ENCODE measurements around the gene SF3B4.
"Not testable (repeated sequence)": the region's sequence is repeated elsewhere in the genome, so short reads cannot be mapped to it uniquely, and the experiment has no call there.

The SF3B4 gene, protein sequence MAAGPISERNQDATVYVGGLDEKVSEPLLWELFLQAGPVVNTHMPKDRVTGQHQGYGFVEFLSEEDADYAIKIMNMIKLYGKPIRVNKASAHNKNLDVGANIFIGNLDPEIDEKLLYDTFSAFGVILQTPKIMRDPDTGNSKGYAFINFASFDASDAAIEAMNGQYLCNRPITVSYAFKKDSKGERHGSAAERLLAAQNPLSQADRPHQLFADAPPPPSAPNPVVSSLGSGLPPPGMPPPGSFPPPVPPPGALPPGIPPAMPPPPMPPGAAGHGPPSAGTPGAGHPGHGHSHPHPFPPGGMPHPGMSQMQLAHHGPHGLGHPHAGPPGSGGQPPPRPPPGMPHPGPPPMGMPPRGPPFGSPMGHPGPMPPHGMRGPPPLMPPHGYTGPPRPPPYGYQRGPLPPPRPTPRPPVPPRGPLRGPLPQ

DNA sequence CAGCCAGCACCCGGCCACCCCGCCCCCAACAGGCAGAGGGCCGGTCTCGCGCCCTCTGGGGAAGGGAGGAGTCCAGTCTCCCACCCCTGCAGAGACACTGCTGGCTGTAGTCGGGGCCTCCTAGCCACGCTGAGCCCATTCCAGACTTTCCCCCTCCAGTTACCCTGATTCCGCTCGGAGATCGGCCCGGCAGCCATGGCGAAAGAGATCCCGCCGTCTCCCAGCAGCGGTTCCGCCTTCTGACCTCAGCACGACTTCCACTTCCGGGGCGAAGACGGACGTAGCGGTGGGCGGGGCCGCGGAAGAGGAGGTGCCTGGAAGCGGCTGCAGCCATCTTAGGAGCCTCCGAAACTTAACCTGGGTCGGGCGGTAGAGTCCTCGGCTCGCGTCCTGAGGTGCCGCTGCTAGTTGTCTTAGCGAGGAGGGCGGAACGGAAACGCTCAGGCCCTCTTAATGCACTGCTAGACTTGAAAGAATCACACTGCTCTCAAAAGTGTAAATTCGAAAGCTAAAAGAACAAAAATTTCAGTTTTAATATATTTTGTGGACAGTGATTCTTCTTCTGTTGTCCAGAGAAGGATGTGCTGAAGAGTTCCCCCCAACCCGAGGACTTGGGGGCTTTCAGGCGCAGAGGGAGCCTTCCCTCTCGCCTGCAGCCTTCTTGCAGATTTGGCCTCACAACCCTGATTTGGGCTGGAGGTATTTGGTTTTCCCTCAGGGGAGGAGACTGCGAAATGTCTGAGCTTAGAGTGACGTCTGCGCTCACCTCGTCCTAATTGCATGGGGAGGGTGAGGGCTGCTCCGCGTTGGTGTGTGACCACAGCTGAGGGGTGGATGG lies at the start of gene SF3B4:
SF3B4 (minus strand) TSS at position 241 of the 838 bp plus-strand sequence; CDS start at position 197, 44 bp downstream.
- peak; percentile 95 for DNase-seq

- no peak for DNase-seq
These were observed 49.7 kb upstream of the SF3B4 start for GRCh38 chr1:149977345-149977744.

GRCh38 chr1:149972547-149972946 lies 44.9 kb upstream of the SF3B4 start:
- DNase-seq: no peak

- DNase-seq: no peak
These were observed 40.0 kb upstream of the SF3B4 start for GRCh38 chr1:149967646-149968045.

DNA sequence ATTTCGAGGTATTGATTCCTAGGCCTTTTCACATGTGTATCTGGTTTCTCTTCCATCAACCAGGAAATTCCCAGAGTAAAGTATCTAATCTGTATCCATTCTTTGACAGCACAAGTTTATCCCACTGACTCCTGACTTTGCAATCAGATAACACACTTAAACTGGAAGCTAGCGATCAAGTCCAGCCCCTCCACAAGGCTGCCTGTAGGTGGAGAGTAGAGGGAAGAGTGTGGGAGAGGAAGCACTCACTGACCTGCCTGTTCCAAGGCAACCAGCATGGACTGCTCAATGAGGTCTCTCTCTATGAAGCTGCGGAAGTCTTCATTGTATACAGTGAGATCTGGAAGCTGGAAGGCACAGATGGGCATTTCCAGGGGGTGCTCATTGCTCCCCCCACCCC lies 39.4 kb upstream of the SF3B4 start:
- no peak for DNase-seq

- no peak for DNase-seq
These were observed 38.8 kb upstream of the SF3B4 start for GRCh38 chr1:149966405-149966804.

DNA sequence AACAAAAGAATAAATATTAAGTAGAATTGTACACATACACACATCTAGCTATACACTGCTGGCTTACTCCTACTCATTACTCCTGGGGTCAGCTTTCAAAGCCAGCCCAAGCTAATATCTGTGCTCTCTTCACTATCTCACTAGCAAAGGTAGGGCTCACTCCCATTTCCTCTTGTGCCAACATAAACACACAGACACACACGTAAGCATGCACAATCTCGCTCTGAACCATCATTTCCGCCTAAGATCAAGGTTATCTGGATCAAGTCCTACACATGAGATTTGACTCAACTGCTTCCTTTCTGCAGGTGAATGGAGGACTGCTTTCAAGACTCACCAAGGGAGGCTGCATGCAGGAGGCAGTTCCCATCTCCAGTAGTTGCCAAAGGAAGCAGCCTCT lies 37.8 kb upstream of the SF3B4 start:
- no peak for DNase-seq

DNA sequence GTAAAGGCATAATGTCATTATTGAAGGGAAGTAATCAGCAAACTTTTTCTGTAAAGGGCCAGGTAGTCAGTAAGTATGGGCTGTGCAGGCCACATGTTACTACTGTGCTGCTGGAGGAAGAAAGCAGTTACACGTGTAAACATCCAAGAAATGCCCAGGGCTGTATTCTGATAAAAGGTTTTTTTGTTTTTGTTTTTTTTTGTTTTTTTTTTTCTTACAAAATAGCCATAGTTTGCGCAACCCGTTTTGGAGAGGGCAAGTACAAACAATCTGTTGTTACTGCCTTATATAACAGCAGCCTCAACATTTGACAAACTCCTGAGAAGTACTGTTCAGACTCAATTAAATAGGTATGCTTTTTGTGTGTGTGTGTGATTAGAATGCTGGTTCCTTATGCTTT lies 35.8 kb upstream of the SF3B4 start:
- DNase-seq: no peak

DNA sequence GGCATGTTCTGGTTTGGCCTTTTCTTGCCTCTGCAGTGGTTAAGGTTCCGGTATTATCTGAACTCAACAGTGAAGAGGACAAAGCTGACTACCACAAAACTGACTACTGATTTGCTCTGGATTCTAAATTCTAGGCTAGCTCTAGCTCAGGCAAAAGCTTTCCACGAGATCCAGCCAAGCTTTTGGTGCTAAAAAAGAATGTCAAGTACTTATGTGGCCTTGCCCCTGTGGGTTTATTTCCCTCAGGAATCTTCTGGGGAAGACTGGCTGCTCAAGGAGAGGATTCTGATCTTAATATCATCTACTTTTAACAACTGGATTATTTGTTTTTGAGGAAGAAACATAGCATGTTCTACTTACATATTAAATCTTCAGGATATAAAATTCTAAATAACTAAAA lies 35.1 kb upstream of the SF3B4 start:
- no peak for DNase-seq

GRCh38 chr1:149962039-149962647 lies 34.5 kb upstream of the SF3B4 start:
- DNase-seq: no peak

DNA sequence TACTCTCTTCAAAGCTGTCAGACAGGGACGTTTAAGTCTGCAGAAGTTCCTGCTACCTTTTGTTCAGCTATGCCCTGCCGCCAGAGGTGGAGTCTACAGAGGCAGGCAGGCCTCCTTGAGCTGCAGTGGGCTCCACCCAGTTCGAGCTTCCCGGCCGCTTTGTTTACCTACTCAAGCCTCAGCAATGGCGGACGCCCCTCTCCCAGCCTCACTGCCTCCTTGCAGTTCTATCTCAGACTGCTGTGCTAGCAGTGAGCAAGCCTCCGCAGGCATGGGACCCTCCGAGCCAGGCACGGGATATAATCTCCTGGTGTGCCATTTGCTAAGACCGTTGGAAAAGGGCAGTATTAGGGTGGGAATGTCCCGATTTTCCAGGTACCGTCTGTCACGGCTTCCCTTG lies 29.9 kb upstream of the SF3B4 start:
- not testable (repeated sequence) for DNase-seq

DNA sequence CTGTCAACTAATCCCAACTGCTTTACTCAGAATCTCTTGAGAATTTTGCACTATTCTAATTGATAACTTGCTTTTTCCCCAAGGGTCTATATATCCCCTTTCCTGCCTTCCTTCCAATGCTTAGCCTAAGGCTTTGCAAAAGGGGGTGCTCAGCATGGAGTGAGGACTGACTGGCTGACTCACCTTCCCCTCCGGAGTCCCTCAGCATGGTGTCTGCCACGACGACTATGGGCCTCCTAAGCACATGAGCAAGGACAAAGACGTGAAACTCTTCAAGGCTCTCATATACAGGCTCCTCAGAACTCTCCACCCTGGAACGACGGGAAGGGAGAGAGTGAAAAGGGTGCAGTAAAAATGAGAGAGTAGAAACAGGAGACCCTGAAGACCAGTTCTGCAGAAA lies 22.3 kb upstream of the SF3B4 start:
- DNase-seq: no peak

GRCh38 chr1:149945206-149945605 lies 17.6 kb upstream of the SF3B4 start:
- no peak for DNase-seq

DNA sequence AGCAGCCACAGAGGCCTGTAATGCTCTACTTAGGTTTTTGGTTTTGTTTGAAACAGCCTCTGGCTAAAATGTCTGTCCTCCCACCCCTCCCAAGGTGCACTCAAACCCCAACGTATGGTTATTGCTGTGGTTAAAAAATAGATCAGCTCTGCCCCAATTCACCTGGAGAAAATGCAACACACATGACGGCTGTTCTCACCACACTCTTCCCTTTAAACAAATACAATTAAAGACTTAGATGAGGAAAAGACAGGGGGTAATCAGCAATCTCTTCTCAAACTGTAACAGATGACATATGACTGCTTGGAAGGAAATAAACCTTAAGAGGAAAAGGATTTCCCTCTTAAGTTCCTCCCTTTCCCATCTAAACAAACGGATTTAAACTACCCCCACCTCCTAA lies 15.3 kb upstream of the SF3B4 start:
- no peak for DNase-seq

DNA sequence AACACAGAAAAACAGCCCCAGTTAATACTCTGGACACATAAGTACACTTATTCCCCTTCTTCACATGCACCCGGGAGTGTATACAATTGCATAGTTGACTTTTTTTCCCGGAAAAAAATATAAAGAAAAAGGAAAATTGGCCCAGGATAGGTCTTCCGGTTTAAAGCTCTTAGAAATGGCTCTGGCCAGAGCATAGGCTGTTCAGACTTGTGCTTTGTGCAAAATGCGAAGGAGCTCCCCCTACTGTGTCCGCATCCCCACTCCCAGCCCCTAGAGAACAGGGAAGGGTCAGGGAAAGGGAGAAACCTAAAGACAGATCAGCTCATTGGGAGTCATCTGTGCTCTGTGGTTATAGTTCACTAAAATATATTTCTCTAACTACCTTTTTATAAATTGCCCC lies 14.6 kb upstream of the SF3B4 start:
- DNase-seq: no peak

DNA sequence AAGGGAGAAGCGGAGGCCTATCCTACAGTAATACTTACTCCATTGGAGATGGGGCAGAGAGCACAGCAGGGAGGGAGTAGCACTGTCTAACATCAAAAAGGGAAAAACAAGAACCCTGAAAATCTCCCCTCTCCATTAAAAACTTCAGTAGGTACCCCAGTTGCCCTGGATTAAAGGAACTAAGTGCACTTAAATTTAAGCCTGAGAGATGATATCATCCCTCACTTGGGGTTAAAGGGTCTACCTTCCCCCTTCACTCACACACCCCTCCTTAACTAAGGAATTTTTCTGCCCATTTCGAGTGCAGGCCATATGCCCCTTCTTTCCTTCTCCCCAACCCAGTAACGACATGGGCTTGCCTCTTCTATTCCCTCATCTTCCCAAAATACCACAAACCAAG lies 12.8 kb upstream of the SF3B4 start:
- DNase-seq: no peak

- not testable (repeated sequence) for DNase-seq
These were observed 11.0 kb upstream of the SF3B4 start for GRCh38 chr1:149938668-149939003.

GRCh38 chr1:149937759-149938158 lies 10.2 kb upstream of the SF3B4 start:
- DNase-seq: no peak

DNA sequence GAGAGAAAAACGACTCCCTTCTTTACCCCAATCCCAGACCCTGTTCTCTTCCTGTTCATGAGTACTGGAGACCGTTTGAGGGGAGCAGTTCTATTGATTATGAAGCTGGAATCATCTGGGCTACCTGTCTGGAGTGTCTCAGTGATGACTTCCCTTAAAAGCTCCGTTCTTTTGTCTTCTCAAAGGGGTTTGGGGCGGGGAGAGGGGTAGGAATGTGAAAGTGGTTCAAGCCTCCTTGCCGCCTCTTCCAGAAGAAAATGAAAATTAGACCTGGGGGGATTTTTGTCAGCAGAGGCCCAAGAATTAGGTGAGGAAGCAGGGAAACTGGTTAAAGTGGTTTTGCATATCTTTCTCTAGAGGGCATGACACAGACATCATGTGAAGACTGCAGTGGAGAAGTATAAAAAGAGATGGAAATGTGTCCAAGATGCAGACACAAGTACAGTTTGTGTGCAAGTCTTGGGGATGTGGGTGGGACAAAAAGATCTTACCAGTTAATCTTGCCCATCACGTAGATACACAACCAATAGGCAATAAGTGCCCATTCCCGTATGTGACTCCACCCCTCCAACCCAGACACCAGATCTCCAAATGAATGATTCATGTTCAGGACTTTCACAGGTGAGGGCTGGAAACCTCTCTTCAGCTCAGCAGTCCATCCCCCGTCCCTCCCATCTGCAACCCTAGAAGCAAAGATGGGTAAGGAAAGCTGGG lies 9.5 kb upstream of the SF3B4 start:
- no peak for DNase-seq

DNA sequence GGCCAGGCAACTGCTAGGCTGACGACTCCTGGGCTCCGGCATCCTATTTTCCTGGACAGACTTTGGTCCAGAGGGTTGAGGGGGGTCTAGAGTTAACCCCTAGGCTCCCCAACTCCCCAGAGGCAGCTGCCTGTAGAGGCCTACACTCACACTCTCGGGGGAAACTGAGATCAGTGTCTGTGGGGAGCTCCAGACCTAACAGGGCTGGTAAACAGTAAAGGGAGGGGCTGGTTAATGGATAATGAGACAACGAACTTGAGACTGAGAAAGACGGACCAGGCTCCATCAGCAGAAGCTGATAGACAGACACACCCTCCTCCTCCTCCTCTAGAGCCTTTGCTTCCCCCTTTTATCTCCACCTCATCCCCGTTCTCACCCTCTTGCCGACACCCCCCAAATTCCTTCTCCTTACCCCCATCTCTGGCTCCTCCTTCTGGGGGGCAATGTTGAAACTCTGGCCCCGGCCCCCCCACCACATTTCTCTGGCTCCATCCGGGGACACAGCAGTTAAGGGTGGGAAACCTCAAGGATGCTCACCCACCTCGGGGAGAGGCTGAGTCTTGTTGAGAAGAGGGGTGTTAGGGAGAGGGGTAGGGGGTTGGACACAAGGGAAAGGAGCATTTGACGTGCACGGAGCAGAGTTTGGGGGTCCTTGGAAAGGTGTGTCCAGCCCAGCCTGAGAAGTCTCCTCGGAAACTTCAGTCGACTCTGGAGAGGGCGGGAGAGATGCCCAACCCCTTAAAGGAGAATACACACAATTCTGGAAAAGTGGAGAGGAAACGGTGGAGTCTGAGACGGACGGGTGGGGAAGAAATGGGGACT lies 8.8 kb upstream of the SF3B4 start, which contains the start of gene MTMR11:
MTMR11 (minus strand) TSS at position 710 of the 822 bp plus-strand sequence; CDS start at position 478, 232 bp downstream.
- DNase-seq: no peak

- DNase-seq: no peak
These were observed 6.8 kb upstream of the SF3B4 start for GRCh38 chr1:149934356-149934755.

- no peak for DNase-seq
These were observed 5.6 kb upstream of the SF3B4 start for GRCh38 chr1:149933208-149933607.
